DOHH2 (cell line): ENCODE data around the gene SIGLEC9.

Source experiments
- H3F3A ChIP-seq: fragments of 200-600 bp; sonication (generic), shearing (Covaris generic); 2 replicates; pipeline ENCODE4 v1.6.0; 2016; ENCODE audit warnings: antibody characterized with exemption, mild to moderate bottlenecking; ENCODE audit not compliant: control insufficient read depth, insufficient read depth
- H3K27ac ChIP-seq: fragments of 200-600 bp; sonication (generic); 2 replicates; pipeline ENCODE4 v1.5.1; 2014; ENCODE audit warnings: low read depth, mild to moderate bottlenecking, low read length, moderate library complexity
- H3K27me3 ChIP-seq: fragments of 200-600 bp; sonication (generic); 2 replicates; pipeline ENCODE4 v1.6.1; 2014; ENCODE audit warnings: mild to moderate bottlenecking, low read length, mixed read lengths; ENCODE audit not compliant: control insufficient read depth
- H3K36me3 ChIP-seq: fragments of 200-600 bp; sonication (generic); 2 replicates; pipeline ENCODE4 v1.6.1; 2014; ENCODE audit warnings: mild to moderate bottlenecking, low read length, moderate library complexity, mixed read lengths; ENCODE audit not compliant: control insufficient read depth
- H3K4me1 ChIP-seq: fragments of 200-600 bp; sonication (generic); 2 replicates; pipeline ENCODE4 v1.6.1; 2014; ENCODE audit warnings: mild to moderate bottlenecking, low read length, mixed read lengths; ENCODE audit not compliant: control insufficient read depth
- H3K4me2 ChIP-seq: fragments of 200-600 bp; sonication (generic); 2 replicates; pipeline ENCODE4 v1.6.0; 2014; ENCODE audit warnings: mild to moderate bottlenecking, low read length, moderate library complexity
- H3K4me3 ChIP-seq: fragments of 200-600 bp; sonication (generic); 2 replicates; pipeline ENCODE4 v1.5.1; 2014; ENCODE audit warnings: mild to moderate bottlenecking, low read length, mixed read lengths
- H3K79me2 ChIP-seq: fragments of 200-600 bp; sonication (generic); 2 replicates; pipeline ENCODE4 v1.6.1; 2014; ENCODE audit warnings: mild to moderate bottlenecking, low read length, mixed read lengths; ENCODE audit not compliant: control insufficient read depth
- H3K9me2 ChIP-seq: fragments of 200-600 bp; sonication (generic); replicated peaks from 2 replicates; pipeline ENCODE4 v1.6.1; 2014; ENCODE audit warnings: mild to moderate bottlenecking, low read length, mixed read lengths; ENCODE audit not compliant: control insufficient read depth
- H3K9me3 ChIP-seq: fragments of 200-600 bp; sonication (generic); 2 replicates; pipeline ENCODE4 v1.6.1; 2014; ENCODE audit warnings: antibody characterized with exemption, low read length, mixed read lengths; ENCODE audit not compliant: control insufficient read depth, insufficient read depth
- H4K20me1 ChIP-seq: fragments of 200-600 bp; sonication (generic); 2 replicates; pipeline ENCODE4 v1.6.0; 2014; ENCODE audit warnings: low read depth, mild to moderate bottlenecking, antibody characterized with exemption, low read length, moderate library complexity; ENCODE audit not compliant: control insufficient read depth, insufficient read depth
- EZH2phosphoT487 ChIP-seq: fragments of 200-600 bp; sonication (generic); IDR thresholded peaks from 2 replicates; pipeline ENCODE4 v1.6.1; 2017; ENCODE audit warnings: borderline replicate concordance, mild to moderate bottlenecking, antibody characterized with exemption, low read length, moderate library complexity, mixed read lengths
- TF ChIP-seq, protein P1 (sequence below): fragments of 200-600 bp; sonication (generic); IDR thresholded peaks from one replicate; pipeline ENCODE4 v1.5.1; 2014; ENCODE audit warnings: antibody characterized with exemption, mild to moderate bottlenecking, low read depth, low read length; ENCODE audit not compliant: poor library complexity, severe bottlenecking

The SIGLEC9 gene

DNA sequence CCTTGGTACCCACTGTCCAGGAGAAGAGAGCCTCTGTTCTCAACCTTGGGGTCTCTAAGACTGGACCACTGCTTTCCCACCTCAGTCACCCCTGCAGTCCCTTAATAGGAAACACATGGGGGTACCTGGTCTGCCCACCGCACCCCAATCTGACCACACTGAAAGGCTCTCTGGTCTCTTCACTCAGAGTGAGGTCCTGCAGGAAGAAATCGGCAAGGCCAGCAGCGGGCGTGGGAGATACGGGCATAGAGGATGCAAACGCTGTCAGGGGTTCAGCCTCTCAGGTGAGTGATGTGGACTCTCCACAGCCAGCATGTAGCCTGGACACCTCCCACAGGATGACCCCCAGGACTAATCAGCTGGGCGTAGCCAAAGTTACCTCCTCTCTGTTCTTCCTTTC, 3.5 kb downstream of the SIGLEC9 start:
- Histone ChIP-seq H3K4me3 (peak overlapping the region; percentile 69), H3K27me3 (no peaks in the 10 kb centered on the region), H3K9me2 (no peaks in the 10 kb centered on the region), H3K27ac (peak overlapping the region; percentile 88), H3K9me3 (no peaks in the 10 kb centered on the region), H3K4me2 (peak overlapping the region; percentile 81), H3K79me2 (no peaks in the 10 kb centered on the region), H3K36me3 (no peaks in the 10 kb centered on the region), H3F3A (peaks cover 25% of the 10 kb centered on the region), H3K4me1 (peaks cover 74% of the 10 kb centered on the region), H4K20me1 (no peaks in the 10 kb centered on the region)
- no peak for TF ChIP-seq EZH2phosphoT487
- TF ChIP-seq, protein P1, sequence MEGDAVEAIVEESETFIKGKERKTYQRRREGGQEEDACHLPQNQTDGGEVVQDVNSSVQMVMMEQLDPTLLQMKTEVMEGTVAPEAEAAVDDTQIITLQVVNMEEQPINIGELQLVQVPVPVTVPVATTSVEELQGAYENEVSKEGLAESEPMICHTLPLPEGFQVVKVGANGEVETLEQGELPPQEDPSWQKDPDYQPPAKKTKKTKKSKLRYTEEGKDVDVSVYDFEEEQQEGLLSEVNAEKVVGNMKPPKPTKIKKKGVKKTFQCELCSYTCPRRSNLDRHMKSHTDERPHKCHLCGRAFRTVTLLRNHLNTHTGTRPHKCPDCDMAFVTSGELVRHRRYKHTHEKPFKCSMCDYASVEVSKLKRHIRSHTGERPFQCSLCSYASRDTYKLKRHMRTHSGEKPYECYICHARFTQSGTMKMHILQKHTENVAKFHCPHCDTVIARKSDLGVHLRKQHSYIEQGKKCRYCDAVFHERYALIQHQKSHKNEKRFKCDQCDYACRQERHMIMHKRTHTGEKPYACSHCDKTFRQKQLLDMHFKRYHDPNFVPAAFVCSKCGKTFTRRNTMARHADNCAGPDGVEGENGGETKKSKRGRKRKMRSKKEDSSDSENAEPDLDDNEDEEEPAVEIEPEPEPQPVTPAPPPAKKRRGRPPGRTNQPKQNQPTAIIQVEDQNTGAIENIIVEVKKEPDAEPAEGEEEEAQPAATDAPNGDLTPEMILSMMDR = no peak

DNA sequence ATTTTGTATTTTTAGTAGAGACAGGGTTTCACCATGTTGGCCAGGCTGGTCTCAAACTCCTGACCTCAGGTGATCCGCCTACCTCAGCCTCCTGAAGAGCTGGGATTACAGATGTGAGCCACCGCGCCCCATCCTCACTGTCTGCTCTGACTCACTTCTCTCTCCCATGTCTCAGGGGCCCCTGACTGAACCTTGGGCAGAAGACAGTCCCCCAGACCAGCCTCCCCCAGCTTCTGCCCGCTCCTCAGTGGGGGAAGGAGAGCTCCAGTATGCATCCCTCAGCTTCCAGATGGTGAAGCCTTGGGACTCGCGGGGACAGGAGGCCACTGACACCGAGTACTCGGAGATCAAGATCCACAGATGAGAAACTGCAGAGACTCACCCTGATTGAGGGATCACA, 5.0 kb downstream of the SIGLEC9 start:
- Histone ChIP-seq H3K27me3 (no peaks in the 10 kb centered on the region), H3K4me2 (peak overlapping the region; percentile 81; the same call in 1 of the 2 replicates), H3K79me2 (no peaks in the 10 kb centered on the region)

DNA sequence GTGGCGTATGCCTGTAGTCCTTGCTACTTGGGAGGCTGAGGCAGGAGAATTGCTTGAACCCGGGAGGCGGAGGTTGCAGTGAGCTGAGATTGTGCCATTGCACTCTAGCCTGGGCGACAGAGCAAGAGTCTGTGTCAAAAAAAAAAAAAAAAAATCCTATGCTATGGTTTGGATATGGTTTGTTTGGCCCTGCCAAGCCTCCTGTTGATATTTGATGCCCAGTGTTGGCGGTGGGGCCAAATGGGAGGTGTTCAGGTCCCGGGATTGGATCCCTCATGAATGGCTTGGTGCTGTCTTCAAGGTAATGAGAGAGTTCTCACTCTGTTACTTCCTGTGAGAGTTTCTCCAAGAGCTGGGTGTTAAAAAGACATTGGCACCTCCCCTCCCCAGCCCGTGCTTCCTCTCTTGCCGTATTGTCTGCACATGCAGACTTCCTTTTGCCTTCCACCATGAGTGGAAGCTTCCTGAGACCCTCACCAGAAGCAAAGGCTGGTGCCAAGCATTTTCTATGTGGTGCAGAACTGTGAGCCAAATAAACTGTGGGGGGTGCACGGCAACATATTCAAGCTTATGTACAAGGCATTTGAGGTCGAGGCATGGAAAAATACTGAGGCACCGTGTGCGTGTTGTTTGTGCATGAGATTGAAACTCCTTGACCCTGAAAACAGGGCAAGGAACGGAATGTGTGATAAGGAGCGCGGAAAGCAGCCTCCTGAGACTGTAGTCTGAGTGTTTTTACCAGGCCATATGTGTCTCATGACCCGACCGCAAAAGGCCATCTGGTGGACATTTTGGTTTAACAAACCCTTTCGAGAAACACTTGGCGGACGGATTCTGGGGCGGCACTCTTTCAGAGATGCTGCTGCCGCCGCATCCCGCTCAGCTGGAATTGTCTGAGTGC, 7.3 kb downstream of the SIGLEC9 start:
- H3K4me3 ChIP-seq = no peak overlapping the region
- no peaks in the 10 kb centered on the region for H3K9me2 ChIP-seq
- H3F3A ChIP-seq = peaks cover 19% of the 10 kb centered on the region
- H3K9me3 ChIP-seq = peaks cover 8% of the 10 kb centered on the region; the same call in 1 of the 2 replicates
- peaks cover 49% of the 10 kb centered on the region for H3K4me1 ChIP-seq
- H4K20me1 ChIP-seq = no peaks in the 10 kb centered on the region
- no peaks in the 10 kb centered on the region for H3K79me2 ChIP-seq
- H3K27ac ChIP-seq = no peak overlapping the region
- TF ChIP-seq, protein P1 = no peak
- H3K4me2 ChIP-seq = no peak overlapping the region
- no peaks in the 10 kb centered on the region for H3K36me3 ChIP-seq
- H3K27me3 ChIP-seq = no peaks in the 10 kb centered on the region

More for the DNA sequence above, 5.0 kb downstream of the SIGLEC9 start:
- peaks cover 59% of the 10 kb centered on the region for H3K4me1 ChIP-seq
- peaks cover 25% of the 10 kb centered on the region for H3F3A ChIP-seq
- H3K4me3 ChIP-seq = 0 out of 2 replicates have a peak overlapping the region, but pooled peaks have one; percentile 69
- H3K9me3 ChIP-seq = peaks cover under 1% of the 10 kb centered on the region; the same call in 1 of the 2 replicates
- TF ChIP-seq EZH2phosphoT487 = no peak
- TF ChIP-seq, protein P1 = no peak
- H3K9me2 ChIP-seq = no peaks in the 10 kb centered on the region
- H3K27ac ChIP-seq = no peak overlapping the region
- H4K20me1 ChIP-seq = no peaks in the 10 kb centered on the region
- no peaks in the 10 kb centered on the region for H3K36me3 ChIP-seq
